B cell (primary cell): Measurements from ENCODE around the gene ZSCAN32.

Source experiments
- CTCF ChIP-seq: fragments of 200-600 bp; IDR thresholded peaks from one replicate; pipeline ENCODE4 v1.8.0; 2022; ENCODE audit warnings: antibody characterized with exemption, mild to moderate bottlenecking
- EZH2 ChIP-seq: IDR thresholded peaks from 2 replicates; pipeline ENCODE4 v1.6.1; 2012; ENCODE audit warnings: borderline replicate concordance, low read depth, mild to moderate bottlenecking, moderate library complexity, low read length; ENCODE audit not compliant: insufficient read depth, poor library complexity, severe bottlenecking

- TF ChIP-seq CTCF (no peak), EZH2 (no peak)
Measured at GRCh38 chr16:3363793-3364192, 37.0 kb downstream of the ZSCAN32 start.
